Ureter (tissue), 1 donor: ENCODE results near the gene MAFF. TPM values are rescaled to one million over a fixed set of nuclear protein-coding genes. Genes with fewer than 3 reads are reported as not detected.

Experiments used
- DNase-seq: peaks from one replicate; pipeline ENCODE4 v3.0.0-alpha.2; 2020; ENCODE audit warnings: low spot score
- total RNA-seq: library from RNA; stranded (reverse); gene quantifications from one replicate; pipeline ENCODE4 v1.2.4, GENCODE V29; 2023
- donor health status: DM: yes; HTN: yes; CAD: no.

MAFF gene
- total RNA-seq, 1 donor from 2014 or later: 27.0 TPM

DNA sequence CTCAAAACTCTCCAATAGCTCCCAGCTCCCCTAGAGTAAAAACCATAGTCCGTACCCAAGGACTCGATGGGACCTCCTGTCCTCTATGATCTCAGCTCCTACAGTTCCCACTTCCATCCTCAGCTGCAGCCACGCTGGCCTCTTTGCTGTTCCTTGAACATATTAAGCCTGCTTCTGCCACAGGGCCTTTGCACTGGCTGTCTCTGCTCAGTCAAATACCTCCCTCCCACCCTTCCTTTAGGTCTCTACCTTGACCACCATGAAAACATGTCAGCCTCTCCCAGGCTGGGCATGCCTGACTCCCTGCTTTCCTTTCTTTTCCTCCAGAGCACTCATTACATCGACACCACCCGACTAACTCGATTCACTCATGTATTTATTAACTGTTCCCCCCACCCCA lies 46.5 kb downstream of the MAFF start:
- DNase-seq: no peak

DNA sequence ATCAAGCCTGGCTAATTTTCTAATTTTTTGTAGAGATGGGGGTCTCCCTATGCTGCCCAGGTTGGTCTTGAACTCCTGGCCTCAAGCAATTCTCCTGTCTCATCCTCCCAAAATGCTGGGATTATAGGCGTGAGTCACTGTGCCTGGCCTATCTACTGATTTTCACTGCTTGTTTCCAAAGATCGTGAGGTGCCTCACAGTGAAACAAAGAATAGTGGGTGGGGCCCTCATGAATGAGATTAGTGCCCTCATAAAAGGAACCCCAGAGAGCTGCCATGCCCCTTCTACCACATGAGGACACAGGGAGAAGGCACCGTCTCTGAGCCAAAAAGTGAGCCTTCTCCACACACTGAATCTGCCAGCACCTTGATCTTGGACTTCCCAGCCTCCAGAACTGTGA lies 47.5 kb downstream of the MAFF start:
- no peak for DNase-seq

DNA sequence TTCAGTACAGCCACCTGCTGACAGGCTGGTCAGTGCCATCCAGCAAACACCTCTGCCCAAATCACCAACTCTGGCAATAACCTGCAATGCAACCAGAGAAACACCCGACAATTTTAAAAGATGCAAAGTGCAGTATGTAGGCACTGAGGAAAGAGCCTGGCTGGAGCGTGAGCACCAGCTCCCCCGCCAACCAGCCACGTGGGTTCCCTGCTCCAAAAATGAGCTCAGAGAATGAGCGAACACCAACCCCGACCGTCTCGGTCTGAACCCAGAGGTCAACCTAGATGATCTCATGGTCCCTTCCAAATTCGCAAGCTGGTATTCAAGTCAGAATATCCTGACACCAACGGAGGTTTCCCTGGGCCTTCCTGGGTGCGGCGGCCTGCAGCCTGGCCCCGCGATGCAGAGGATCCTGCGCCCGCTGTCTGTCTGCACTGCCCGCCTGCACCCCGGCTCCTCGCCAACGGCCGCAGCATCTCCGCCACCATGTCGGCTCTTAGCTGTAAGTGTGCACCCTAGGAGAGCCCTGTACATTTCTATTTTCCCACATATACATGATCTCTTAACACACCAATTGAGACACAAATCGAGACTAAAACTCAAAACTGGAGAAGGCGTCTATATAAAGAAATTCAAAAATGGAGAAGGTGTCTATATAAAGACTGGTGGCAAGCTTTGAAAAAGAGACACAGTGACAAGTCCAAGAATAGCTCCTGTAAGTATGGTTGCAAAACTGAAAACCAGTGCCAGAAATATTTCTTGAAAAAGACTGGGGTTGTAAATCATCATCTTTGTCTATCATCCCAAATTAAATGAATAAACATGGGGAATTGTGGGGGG lies 48.2 kb downstream of the MAFF start:
- no peak for DNase-seq

DNA sequence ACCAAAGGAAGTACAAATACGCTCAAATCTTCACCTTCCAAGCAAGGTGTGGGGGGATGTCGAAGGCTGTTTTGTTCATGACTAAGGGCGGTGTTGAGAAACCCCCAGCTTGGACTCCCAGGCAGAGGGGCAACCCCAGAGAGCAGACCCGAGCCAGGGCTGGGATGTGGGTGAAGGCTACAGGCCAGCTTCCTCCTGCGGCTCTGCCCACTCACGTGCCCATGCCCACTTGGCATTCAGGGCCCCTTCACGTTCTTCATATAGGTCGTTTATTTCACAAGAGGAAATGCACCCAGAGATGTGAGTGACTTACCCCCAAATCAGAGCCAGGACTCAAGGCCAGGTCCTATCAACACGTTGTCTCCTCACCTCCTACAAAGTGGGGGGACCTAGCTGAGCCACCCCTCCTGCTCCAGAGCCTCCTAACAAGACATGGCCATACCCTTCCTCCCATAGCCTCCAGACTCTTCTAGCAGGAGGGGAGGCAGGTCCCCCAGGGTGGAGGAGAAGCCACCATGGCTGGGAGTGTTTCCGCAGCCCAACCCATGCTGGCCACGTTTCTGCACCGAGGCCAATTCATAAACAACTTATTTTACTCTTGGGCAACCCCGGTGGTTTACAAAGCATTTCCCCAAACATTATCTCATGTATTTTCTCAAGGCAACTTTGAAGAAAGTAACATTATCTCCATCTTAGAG lies 49.0 kb downstream of the MAFF start:
- no peak for DNase-seq

DNA sequence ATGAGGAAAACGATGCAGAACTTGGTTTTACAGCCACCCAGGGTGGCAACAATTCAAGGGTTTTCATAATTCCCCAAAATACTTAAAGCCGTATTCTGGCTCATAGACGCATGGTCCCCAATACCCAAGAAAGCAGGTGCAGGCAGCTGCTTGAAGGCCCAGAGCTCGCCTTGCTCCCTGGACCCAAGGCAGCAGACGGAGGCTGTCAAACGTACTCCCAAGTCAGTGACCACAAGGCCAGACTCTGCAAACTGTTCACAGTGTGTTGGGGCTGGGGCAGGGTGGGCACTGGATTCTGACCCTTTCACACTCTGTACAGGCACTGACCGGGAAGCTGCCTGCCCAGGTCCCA lies 49.5 kb downstream of the MAFF start:
- DNase-seq: no peak

DNA sequence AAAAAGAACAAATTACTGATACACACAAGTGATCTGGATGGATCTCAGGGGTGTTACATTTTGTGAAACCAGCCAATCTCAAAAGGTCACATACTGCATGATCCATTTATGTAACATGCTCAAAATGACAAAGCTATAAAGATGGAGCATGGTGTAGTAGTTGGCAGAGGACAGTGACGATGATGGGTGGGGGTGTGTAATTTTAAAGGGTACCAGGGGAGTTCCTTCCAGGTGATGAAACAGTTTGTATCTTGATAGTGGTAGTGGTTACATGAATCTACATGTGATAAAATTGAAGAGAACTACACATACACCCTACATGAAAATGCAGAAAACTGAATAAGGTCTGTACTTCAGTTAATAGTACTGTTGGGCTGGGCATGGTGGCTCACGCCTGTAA lies 53.9 kb downstream of the MAFF start:
- no peak for DNase-seq

DNA sequence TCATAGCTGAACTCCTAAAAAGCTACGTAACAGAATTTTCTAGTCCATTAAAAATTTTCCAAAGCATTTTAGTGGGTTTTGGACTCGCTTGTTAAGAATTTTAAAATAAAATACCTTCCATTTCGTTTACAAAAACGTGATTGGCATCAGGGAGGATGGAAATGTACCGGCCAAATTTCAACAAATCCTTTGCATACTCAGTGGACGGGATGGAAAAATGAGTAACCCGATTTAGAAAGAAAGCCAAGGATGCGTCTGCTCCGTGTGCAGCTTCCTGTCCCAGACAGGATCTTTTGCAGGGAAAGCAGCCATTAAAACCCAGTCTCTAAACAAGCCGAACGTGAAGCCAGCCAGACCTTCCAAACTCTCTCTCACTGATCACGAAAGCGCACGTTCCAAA lies 55.4 kb downstream of the MAFF start:
- DNase-seq: no peak

DNA sequence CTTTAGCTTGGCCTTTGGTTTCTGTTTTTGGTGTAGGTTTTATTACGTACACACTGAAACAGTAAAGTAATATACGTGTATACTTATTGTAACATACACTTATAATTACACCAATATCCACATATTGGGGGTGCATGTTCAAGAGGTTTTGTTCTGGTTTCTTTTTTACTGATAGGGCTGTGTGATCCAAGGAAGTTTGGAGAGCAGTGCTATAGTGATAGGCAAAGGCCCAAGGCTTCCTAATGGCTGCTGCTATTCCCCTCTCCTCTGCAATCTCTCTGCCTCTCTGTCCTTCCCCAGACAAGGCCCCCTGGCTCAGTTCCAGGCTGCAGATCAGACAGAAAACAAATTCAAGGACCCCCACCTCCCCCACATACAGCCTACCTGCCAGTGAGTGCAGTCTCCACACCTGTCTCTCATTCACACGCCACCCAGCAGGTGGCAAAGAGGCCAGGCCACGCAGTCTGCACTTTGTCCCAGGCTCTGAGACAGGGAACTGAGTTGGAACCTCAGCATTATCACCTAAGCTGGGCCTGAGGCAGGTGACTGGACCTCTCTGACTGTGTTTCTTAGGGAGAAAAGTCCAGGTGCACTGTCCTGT lies 56.0 kb downstream of the MAFF start:
- no peak for DNase-seq

DNA sequence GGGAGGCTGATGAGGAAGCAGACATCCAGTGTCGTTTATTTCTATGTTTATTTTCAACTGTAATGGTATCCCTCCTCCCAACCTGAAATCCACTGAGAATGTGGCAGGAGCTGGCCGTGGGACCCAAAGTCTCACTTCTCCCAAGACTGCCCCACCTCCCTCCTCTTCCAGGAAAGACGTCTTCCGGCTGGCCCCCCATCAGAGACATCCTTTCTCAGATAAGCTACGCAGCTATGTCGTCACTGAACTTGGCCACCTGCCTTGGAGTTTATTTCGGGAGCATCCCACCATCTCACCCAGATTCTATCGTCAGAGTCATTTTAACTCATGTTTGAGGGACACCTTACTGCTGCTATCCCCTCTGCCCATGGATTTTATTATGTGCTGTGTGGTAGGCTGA lies 57.1 kb downstream of the MAFF start:
- DNase-seq: no peak

DNA sequence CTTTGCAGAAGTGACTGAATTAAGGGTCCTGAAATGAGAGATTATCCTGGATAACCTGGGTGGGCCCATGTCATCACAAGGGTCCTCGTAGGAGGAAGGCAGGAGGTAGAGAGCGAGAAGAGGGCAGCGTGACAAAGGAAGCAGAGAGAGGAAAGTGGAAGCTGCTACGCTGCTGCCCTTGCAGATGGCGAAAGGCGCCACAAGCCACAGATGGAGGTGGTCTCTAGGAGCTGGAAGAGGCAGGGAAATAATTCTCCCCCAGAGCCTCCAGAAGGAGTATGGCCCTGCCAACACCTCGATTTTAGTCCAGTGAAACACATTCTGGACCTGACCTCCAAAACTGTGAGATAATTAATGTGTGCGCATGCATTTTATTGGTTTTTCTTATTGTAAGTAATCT lies 57.6 kb downstream of the MAFF start:
- DNase-seq: no peak

DNA sequence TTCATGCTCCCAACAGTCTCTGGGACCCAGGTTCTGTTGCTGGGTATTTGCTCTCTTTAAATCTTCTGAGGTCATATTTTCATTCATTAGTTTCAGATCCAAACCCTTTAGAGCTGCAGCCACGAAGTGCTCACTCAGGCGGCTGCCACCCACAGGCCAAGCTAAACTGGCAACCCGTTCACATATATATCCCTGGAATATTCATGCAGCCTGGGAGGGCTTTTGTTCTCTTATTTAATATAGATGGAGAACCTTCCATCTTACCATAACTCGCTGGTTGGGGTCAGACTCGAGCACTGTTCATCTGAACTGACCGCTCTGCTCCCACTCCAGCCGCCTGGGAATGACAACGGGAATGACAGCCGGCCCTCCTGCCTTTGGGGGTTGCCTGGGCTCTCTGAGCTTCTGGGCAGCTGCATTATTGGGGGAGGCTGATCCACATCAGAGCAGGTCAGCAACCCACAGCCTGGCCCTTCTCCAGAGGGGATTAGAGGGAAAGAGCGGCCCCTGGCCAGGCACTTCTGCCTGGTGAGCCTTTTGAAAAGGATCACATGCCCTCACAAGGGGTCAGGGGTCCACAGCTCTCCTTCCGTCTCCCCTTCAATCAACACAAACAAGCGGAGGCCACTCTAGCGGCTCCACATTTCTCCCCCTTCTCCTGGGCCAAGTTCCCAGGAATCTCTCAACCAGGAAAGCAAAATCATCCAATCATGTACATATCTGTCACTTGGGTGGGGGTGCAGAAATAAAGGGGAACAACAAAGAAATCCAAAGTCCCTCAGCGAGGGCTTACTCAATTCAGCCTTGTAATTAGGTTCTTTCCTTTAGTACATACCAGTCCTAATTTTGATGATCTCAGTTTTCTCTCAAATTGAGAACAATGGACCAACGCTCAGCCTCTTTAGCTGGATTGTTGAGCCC lies 59.2 kb downstream of the MAFF start:
- no peak for DNase-seq

DNA sequence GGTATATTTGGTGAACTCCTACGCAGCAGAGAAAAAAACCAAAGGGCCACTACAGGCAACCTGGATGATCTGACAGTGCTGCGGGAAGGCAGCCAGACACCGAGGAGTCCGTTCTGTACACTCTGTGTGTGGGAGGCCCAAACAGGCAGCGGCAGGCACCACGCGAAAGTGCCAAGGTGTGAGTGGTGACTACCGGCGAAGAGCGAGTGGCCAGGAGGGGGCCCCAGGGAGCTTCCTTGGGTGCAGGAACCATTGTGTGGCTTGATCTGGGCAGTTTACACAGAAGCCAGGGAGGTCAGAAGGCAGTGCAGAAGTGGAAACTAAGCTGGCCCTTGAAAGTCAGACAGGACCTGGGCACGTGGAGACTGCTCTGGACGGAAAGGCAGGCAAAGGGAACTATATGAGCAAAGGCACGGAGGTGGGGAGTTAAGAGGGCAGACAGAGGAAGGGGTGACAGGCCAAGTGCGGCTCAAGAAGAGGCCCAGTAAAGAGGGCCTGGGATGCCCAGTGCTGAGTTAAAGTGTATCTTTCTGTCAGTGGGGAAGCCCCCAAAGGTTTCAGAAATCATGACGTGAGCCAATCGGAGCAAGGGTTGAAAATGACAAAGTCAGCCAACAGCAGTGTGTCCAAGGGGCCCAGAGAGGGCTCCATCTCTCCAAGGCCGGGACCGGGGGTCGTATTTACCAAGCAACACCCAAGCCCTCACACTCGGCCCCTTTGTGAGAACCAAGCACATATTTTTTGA lies 60.4 kb downstream of the MAFF start:
- DNase-seq: no peak

DNA sequence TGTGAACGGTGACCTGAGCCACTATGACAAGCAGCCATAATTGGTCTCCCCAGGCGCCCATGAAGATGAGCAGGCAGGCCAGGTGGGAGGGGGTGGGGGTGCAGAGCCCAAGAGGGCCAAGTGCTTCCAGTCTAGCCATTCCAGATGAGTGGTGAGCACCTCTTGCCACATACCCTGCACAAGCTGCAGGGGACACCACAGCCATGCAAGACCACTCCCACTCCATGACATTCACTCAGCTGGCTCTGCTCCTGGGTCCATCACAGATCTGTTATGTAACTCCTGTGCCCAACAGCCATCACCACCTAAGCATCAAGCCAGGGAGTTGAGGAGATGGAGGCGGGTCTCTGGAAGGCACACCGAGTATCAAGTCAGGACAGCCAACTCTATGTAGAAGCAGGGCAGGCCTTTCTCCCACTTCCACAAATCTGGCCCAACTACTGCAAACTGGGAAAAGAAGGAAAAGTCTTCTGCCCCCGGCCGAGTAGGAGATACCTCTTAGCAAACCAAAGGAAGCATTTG lies 62.6 kb downstream of the MAFF start:
- no peak for DNase-seq

Other genes starting within 250 kb of the MAFF start
- not detected for gene C22orf23, start 248.4 kb upstream of the MAFF start, total RNA-seq
- gene POLR2F, start 248.3 kb upstream of the MAFF start, total RNA-seq: 49.5 TPM
- gene SOX10, start 217.4 kb upstream of the MAFF start, total RNA-seq: 1.0 TPM
- gene PICK1, start 144.6 kb upstream of the MAFF start, total RNA-seq: 63.2 TPM
- gene SLC16A8, start 117.8 kb upstream of the MAFF start, total RNA-seq: 0.26 TPM
- gene BAIAP2L2, start 91.3 kb upstream of the MAFF start, total RNA-seq: 1.4 TPM
- 56.4 TPM for gene PLA2G6, start 20.2 kb upstream of the MAFF start, total RNA-seq
- 77.7 TPM for gene TMEM184B, start 71.0 kb downstream of the MAFF start, total RNA-seq
- 173 TPM for gene CSNK1E, start 115.4 kb downstream of the MAFF start, total RNA-seq